Measurements from ENCODE around the gene BCL11B.

The BCL11B gene

GRCh38 chr14:99256483-99256874 lies 15.5 kb downstream of the BCL11B start:
- in situ Hi-C loops (cut with HindIII; ENCODE audit: low sequenced_read_pairs) = no loop called here

- in situ Hi-C loops (cut with HindIII; ENCODE audit: low sequenced_read_pairs) = no loop called here
Observed at GRCh38 chr14:99255621-99256482, 16.1 kb downstream of the BCL11B start.

GRCh38 chr14:99254328-99255009 lies 17.5 kb downstream of the BCL11B start:
- in situ Hi-C loops (cut with HindIII; ENCODE audit: low sequenced_read_pairs) = no loop called here

- in situ Hi-C loops (cut with HindIII; ENCODE audit: low sequenced_read_pairs) = no loop called here
Observed at GRCh38 chr14:99253890-99254289, 18.1 kb downstream of the BCL11B start.

- in situ Hi-C loops (cut with HindIII; ENCODE audit: low sequenced_read_pairs) = no loop called here
Observed at GRCh38 chr14:99252940-99253868, 18.8 kb downstream of the BCL11B start.

GRCh38 chr14:99252443-99252939 lies 19.5 kb downstream of the BCL11B start:
- in situ Hi-C loops (cut with HindIII; ENCODE audit: low sequenced_read_pairs) = no loop called here

GRCh38 chr14:99251721-99252120 lies 20.3 kb downstream of the BCL11B start:
- in situ Hi-C loops (cut with HindIII; ENCODE audit: low sequenced_read_pairs) = no loop called here

- in situ Hi-C loops (cut with HindIII; ENCODE audit: low sequenced_read_pairs) = no loop called here
Observed at GRCh38 chr14:99250636-99251208, 21.3 kb downstream of the BCL11B start.

- in situ Hi-C loops (cut with HindIII; ENCODE audit: low sequenced_read_pairs) = no loop called here
Observed at GRCh38 chr14:99249389-99249788, 22.6 kb downstream of the BCL11B start.

GRCh38 chr14:99248761-99249171 lies 23.2 kb downstream of the BCL11B start:
- in situ Hi-C loops (cut with HindIII; ENCODE audit: low sequenced_read_pairs) = no loop called here

GRCh38 chr14:99247772-99248171 lies 24.2 kb downstream of the BCL11B start:
- in situ Hi-C loops (cut with HindIII; ENCODE audit: low sequenced_read_pairs) = no loop called here

- in situ Hi-C loops (cut with HindIII; ENCODE audit: low sequenced_read_pairs) = no loop called here
Observed at GRCh38 chr14:99247101-99247729, 24.8 kb downstream of the BCL11B start.

GRCh38 chr14:99246536-99247097 lies 25.4 kb downstream of the BCL11B start:
- in situ Hi-C loops (cut with HindIII; ENCODE audit: low sequenced_read_pairs) = no loop called here

- in situ Hi-C loops (cut with HindIII; ENCODE audit: low sequenced_read_pairs) = no loop called here
Observed at GRCh38 chr14:99245564-99246511, 26.2 kb downstream of the BCL11B start.

GRCh38 chr14:99244941-99245563 lies 26.9 kb downstream of the BCL11B start:
- in situ Hi-C loops (cut with HindIII; ENCODE audit: low sequenced_read_pairs) = no loop called here

- in situ Hi-C loops (cut with HindIII; ENCODE audit: low sequenced_read_pairs) = no loop called here
Observed at GRCh38 chr14:99244367-99244901, 27.6 kb downstream of the BCL11B start.

GRCh38 chr14:99242816-99243721 lies 28.9 kb downstream of the BCL11B start:
- in situ Hi-C loops (cut with HindIII; ENCODE audit: low sequenced_read_pairs) = no loop called here
